GM19099 (cell line): ENCODE data around the gene DNAJA2.

ENCODE experiments used
- POLR2A ChIP-seq: IDR thresholded peaks from 3 replicates; pipeline ENCODE4 v1.6.1; 2011; ENCODE audit warnings: low read depth; ENCODE audit not compliant: insufficient read length; ENCODE audit errors: extremely low read depth

The DNAJA2 gene

DNA sequence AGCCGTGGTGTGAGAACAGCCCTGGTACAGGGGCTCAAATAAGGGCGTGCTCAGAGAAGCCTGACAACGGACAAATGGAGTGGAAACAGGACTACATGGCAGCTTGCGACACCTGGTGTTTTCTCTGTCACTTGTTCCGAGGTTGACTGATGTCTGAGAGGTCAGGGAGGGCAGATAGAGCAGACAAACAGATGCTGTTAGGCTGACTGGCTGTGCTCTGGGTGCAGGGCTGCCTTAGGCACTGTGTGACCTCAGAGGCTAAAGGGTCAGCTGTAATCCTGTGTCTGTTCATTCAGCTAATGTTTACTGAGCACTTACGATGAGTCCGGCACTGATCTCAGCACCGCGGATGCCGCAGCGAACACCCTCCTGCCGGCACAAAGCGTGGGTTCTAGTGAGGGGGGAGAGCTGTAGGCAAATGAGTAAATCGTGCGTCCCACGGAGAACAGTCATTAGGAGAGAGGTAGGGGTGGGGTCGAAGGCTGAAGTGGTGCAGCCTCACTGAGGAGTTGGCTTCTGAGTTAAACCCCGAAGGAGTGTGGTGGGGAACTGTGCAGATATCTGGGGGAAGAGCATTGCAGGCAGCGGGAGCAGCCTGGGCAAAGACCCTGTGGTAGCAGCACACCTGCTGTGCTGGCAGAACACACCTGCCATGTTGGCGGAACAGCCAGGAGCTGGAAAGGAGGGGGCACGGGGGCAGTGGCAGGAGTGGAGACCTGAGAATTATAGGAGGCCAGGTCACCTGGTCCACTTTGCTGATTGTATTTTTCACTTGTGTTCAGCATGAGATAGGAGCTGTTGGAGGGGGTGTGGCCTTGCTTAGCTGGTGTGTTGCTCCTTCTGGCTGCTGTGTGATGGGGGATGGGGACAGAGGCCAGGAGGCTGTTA is 54.3 kb downstream of the DNAJA2 start:
- TF ChIP-seq POLR2A: no peak

DNA sequence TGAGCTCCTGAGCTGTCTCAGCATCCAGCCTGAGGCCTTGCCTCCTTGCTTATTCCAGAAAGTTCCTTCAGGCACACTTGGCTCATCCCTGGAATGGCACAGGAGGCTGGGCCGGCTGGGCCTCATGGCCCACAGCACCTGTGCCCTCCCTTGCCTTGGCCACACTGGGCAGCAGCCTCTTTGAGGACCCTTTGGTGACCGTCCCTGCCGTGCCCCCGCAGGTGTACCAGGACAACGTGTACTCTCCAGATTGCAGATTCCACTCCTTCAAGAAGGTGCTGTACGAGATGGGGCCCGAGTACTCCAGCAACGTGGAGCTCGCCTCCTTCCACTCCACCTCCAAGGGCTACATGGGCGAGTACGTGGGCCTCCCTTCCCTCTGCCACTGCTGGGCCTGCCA is 55.1 kb downstream of the DNAJA2 start:
- TF ChIP-seq POLR2A: no peak

DNA sequence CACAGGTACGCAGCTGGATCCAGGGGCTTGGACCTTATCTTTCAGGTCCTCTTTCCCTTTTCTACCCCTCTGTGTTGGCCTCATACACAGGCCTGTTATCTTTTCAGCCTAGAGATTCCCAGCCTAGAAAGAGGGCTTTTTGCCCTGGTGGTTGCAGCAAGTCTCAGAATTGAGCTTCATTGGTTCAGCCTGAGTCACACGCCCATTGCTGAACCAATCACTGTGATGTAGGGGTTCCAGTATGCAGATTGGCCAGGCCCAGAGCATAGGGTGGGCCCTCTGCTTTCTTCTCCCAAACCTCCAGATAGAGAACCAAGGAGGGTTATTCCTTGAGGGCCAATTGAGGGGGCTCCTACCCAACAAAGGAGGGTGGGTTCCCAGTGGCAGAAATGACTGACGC is 56.5 kb downstream of the DNAJA2 start:
- no peak for TF ChIP-seq POLR2A

DNA sequence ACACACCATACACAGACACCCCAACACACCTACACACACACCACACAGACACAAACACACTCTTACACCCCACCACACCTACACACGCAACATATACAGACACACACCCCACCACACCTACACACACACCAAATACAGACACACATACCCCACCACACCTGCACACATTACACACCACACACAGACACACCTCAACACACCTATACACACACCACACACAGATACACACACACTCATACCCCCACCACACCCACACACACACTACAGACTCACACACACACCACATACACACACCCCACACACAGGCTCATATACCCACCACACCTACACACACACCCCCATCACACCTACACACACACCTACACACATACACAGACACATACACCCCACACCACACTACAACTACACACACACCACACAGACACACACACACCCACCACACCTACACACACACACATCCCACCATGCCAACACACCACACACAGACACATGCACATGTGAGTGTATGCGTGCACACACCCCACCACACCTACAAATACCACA is 57.9 kb downstream of the DNAJA2 start:
- no peak for TF ChIP-seq POLR2A

DNA sequence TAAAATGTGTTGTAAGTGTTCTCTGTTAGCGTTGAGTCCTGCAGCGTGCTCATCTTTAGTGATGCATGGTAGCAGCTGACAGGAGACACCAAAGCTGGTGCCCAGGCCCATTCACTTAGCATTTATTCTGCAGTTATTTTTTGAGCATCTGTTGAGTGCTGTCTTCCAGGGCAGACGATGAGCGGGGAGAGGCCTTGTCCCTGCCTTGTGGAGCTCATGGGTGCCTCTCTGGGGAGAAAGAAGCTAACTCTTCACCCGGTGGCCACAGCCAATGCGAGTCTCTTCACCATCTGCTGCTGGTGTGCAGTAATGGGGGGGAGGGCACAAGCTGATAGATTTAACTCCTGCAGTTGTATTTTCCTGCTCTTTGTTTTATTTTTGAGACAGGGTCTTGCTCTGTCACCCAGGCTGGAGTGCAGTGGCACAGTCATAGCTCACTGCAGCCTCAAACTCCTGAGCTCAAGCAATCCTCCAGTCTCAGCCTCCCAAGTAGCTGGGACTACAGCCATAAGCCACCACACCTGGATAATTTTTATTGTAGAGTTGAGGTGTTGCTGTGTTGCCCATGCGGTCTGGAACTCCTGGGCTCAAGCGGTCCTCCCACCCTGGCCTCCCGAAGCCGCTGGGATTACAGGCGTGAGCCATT is 58.8 kb downstream of the DNAJA2 start:
- TF ChIP-seq POLR2A: no peak

DNA sequence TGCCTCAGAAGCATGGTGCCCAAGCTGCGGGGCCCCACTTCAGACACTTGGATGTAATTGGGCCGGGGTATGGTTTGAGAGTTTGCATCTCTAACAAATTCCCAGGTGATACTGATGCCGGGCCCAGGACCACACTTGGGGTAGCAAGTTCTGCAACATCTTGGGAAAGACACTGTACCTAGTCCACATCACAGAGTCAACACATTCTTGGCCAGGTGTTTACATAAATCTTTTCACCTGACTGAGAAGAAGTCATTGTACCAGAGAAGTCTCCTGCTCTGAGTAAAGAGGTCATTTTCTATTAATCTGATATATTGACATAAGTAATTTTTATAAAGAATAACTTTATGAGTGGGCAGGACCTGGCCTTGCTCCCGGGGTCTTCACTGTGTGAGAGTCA is 61.8 kb downstream of the DNAJA2 start:
- no peak for TF ChIP-seq POLR2A

DNA sequence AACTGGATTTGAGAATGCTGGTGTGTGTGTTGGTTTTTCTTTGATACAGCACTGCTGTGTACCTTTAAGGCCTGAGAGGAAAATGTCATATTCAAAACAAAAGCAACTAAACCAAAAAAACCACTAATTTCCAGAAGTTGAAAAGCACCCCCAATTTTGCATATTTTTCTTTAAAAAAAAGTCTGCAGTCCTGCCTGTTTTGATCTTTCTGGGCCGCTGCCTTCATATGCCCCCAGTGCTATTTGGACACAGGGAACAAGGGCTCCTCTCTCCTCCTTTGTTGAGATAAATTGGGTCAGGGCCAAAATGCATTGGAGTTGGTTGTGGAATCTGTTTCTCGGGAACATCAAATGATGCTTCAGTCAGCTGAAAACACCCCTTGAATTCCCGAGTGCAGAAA is 62.4 kb downstream of the DNAJA2 start:
- TF ChIP-seq POLR2A: no peak

DNA sequence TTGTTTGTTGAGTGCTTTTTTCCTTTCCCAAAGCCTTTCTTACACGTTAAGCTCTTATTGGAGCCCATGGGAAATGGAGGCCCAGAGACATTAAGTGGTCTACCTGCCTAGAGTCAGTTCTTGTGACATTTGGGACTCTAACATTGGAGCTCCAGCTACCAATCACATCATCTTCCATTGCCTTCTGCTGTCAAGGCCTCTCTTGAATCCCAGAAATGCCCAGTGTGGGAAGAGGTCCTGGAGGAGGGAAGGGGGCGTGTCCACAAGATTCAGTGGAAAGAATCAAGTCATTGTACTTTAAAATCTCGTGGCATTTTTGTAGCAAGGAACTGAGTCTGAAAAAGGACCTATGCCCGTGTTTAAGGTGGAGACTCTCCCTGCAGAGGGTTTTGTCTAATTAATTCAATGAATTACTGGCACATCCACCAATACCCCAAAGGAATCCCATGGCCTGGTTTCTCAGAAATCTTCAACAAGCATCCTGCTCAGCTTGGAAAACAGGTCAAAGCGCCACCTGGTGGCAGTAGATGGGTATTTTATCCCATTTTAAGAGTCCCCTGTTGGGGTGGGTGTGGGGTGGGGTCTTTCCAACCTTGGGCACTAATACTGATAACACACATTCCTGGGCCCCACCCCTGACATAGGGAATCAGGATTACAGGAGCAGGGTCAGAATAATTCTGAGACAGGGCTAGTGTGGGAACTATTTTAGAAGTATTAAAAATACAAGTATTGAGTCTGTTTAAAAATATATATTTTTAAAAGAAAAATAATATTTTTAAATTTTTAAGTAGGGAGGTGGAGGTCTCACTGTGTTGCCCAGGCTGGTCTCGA is 64.7 kb downstream of the DNAJA2 start:
- TF ChIP-seq POLR2A: no peak

DNA sequence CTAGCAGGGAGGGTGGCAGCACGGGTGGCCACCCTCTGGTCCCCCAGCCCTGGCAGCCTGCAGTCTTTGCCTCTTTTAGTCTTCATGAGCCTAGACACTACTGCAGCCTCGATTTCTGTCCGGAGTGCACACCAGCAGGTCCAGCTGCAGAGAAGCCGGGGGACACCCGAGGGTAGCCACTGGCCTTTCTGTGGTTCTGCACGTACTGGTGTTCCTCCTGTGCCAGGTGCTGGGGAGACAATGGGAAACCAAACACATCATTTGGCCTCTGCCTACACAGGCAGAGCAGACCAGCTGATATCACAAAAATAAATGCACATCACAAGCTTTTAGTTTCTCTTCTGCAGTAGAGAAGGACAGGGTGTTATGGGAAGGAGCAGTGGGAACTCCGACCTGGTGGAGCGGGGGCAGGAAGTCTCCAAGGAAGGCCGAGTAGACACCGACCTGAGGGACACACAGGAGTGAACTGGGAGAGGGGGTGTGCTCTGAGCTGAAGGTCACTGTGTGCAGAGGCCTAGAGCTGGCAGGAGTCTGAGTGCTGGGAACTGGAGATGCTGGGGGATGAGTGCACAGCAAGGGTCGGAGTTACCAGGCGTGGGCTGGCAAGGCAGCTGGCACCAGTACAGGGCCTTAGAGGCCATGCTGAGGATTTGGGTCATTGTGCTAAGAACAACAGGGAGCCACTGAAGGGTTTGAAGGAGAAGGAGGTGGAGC is 66.3 kb downstream of the DNAJA2 start:
- no peak for TF ChIP-seq POLR2A

DNA sequence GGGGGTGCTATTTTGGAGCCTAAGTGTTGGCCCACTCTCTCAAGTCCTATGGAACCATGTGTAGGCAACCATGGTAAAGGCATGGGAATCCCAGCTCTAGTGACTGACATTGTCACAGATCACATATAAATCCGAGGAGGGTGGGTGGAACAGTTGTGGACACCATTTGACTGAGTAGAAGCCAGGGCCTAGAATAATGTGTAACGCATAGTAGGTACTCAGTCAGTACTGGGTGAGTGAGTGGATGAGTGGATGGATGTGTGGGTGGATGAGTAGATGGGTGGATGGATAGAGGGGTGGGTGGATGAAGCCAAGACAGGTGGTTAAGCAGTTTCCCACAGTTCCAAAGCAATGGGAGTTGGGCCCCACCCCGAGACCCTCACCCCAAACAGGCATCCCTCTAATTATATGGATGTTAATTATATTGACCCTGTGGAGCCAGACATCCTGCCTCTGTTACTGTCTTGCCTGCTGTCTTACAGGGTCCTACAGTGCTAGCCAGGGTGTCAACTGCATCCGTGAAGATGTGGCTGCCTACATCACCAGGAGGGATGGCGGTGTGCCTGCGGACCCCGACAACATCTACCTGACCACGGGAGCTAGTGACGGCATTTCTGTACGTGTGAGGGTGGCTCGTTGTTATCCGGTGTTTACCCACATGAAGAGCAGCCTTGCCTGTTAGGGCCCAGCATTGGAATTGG is 67.0 kb downstream of the DNAJA2 start:
- TF ChIP-seq POLR2A: no peak
